Mucosa of rectum (tissue), 2 donors: ENCODE results near the gene FOXN3.

Experiments used
- H3K27ac ChIP-seq, 2 donors: one replicate each; pipeline ENCODE4 v1.7.0; 2013; ENCODE audit warnings: inconsistent platforms in 2 of 2, low read depth in 2 of 2, low read length in 2 of 2
- H3K27me3 ChIP-seq, 2 donors: one replicate each; pipeline ENCODE4 v1.7.0; 2013; ENCODE audit warnings: low read length in 2 of 2; ENCODE audit not compliant: control insufficient read depth in 2 of 2, insufficient read depth in 2 of 2
- H3K36me3 ChIP-seq, 2 donors: one replicate each; pipeline ENCODE4 v1.7.0; 2013; ENCODE audit warnings: low read length in 2 of 2; ENCODE audit not compliant: control insufficient read depth in 2 of 2, insufficient read depth in 2 of 2
- H3K4me1 ChIP-seq, 2 donors: one replicate each; pipeline ENCODE4 v1.7.0; 2013; ENCODE audit warnings: low read length in 2 of 2, mild to moderate bottlenecking in 1 of 2; ENCODE audit not compliant: control insufficient read depth in 2 of 2, insufficient read depth in 2 of 2
- H3K4me3 ChIP-seq, 2 donors: one replicate each; pipeline ENCODE4 v1.7.0; 2013; ENCODE audit warnings: low read length in 2 of 2
- H3K9ac ChIP-seq, 2 donors: one replicate each; pipeline ENCODE4 v1.7.0; 2013; ENCODE audit warnings: low read length in 2 of 2, low read depth in 1 of 2, mild to moderate bottlenecking in 1 of 2
- H3K9me3 ChIP-seq, 2 donors: one replicate each; pipeline ENCODE4 v1.7.0; 2013; ENCODE audit warnings: low read length in 2 of 2; ENCODE audit not compliant: control insufficient read depth in 2 of 2
- donor health status: healthy.
- donor health status: Normal muscosa, but diverticular disease.

The FOXN3 gene

DNA sequence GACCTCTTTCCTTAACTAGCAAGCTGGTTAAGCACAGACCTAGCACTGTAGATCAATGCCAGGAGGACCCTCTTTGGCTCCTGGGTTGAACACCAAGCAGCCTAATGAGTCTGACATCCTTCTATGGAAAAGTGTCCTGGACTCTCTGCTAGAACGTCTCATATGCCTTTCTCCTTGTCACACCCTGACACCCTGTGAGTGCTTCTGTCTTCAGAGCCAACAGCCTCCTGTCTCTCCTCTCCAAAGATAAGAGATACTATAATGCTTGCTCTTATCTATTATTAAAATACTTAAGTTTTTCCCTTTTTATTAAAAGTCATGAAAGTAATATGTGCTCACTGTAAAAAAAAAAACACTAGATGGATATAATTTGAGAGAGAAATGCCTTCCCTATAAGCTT lies 222.7 kb downstream of the FOXN3 start:
- no peak overlapping the region for H3K9ac ChIP-seq
- H3K4me1 ChIP-seq, result no peaks in the 10 kb centered on the region
- H3K4me3 ChIP-seq, result no peak overlapping the region
- no peaks in the 10 kb centered on the region for H3K9me3 ChIP-seq
- H3K36me3 ChIP-seq, result peaks cover under 1 to 11% of the 10 kb centered on the region in 2 donors
- no peak overlapping the region for H3K27ac ChIP-seq
- no peaks in the 10 kb centered on the region for H3K27me3 ChIP-seq

DNA sequence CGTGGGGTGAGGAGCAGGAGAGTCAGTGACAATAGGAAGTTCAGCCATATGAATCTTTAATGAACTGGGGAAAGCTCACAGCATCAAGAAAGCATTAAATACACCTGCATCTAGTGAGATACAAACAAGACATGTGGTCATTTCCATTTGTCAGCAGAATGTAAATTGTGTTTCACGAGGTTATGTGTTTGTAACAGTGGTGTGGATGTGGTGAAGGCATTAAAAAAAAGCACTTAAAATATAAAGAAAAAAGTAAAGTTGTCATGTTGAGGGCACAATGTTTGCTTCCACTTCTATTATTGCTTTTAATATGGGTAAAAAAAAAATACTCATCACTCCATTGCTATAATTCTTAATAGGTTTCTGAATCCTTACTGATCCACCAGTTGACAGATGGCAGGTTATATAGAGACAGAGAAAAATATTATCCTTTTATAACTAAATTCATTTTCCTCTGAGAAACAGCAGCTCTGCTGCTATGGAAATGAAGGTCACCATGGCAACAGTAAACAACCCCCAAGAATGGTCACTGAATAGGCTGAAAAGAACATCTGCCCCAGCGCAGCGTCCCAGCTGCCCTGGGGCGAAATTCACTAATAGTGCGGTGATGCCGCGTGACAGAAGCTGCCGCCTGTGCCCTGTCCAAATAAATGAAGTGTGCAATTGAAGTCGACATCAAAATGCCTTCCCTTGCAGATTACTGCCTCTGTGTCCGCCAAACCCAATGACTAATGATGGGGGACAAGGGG lies 226.1 kb downstream of the FOXN3 start:
- Histone ChIP-seq H3K4me3 (no peak overlapping the region), H3K36me3 (peaks cover 4 to 23% of the 10 kb centered on the region in 2 donors), H3K27ac (no peak overlapping the region), H3K9me3 (no peaks in the 10 kb centered on the region), H3K27me3 (no peaks in the 10 kb centered on the region), H3K4me1 (peaks cover 0 to 3% of the 10 kb centered on the region in 2 donors), H3K9ac (no peak overlapping the region)

DNA sequence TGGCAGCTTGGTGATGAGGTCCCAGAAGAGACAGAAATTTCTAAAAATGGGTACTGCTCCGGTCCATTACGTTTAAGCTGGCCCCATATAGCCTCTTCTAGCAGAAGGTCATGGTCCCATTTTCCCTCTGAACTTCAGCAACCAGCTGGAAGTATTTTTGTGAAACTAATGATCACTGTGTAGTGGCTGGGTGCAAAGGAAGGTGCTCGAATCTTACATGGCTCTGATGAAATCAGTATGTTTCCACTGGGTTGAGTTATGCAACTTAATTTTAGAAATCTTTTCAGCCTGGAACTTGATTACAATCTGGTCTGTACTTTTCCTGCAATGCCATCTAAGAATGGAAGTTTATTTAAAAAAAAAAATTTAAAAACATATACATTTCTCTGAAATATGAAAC lies 228.5 kb downstream of the FOXN3 start:
- peaks cover 0 to 3% of the 10 kb centered on the region in 2 donors for H3K4me1 ChIP-seq
- no peaks in the 10 kb centered on the region for H3K9me3 ChIP-seq
- H3K4me3 ChIP-seq, result no peak overlapping the region
- H3K36me3 ChIP-seq, result peaks cover 6 to 28% of the 10 kb centered on the region in 2 donors
- H3K9ac ChIP-seq, result no peak overlapping the region
- H3K27me3 ChIP-seq, result no peaks in the 10 kb centered on the region
- no peak overlapping the region for H3K27ac ChIP-seq

- H3K9me3 ChIP-seq, result no peaks in the 10 kb centered on the region
These were observed 229.5 kb downstream of the FOXN3 start for GRCh38 chr14:89187501-89187900.

DNA sequence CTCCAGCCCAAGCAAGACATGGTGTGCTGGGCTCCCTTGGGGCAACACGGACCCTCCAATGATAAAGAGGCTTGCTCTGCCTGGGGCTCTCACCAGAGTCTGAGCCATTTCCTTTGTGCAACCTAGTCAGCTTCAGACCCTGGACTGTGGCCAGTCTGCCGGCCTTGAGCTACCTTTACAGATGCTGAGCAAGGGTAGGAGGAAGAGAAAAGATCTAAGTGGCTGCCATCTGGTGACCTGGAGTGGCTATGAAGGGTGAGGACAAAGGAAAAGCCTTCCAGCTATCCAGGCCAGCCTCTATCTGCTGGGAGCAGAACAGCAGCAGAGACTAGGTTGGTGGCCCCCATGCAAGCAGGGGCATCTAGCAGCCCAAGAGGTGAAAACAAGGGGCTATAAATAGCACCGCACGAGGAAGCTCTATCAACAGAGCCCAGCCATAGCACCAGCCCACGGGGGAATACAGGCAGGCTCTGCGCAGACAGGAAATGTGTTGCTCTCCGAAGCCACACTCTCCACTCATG lies 230.1 kb downstream of the FOXN3 start:
- Histone ChIP-seq H3K4me3 (no peak overlapping the region), H3K4me1 (peaks cover 0 to 3% of the 10 kb centered on the region in 2 donors), H3K9me3 (no peaks in the 10 kb centered on the region), H3K36me3 (peaks cover 6 to 28% of the 10 kb centered on the region in 2 donors), H3K27me3 (no peaks in the 10 kb centered on the region), H3K9ac (no peak overlapping the region), H3K27ac (no peak overlapping the region)

More at GRCh38 chr14:89187501-89187900, 229.5 kb downstream of the FOXN3 start:
- Histone ChIP-seq H3K36me3 (peaks cover 6 to 28% of the 10 kb centered on the region in 2 donors), H3K4me3 (no peak overlapping the region), H3K27ac (no peak overlapping the region), H3K27me3 (no peaks in the 10 kb centered on the region), H3K4me1 (peaks cover 0 to 3% of the 10 kb centered on the region in 2 donors), H3K9ac (no peak overlapping the region)

DNA sequence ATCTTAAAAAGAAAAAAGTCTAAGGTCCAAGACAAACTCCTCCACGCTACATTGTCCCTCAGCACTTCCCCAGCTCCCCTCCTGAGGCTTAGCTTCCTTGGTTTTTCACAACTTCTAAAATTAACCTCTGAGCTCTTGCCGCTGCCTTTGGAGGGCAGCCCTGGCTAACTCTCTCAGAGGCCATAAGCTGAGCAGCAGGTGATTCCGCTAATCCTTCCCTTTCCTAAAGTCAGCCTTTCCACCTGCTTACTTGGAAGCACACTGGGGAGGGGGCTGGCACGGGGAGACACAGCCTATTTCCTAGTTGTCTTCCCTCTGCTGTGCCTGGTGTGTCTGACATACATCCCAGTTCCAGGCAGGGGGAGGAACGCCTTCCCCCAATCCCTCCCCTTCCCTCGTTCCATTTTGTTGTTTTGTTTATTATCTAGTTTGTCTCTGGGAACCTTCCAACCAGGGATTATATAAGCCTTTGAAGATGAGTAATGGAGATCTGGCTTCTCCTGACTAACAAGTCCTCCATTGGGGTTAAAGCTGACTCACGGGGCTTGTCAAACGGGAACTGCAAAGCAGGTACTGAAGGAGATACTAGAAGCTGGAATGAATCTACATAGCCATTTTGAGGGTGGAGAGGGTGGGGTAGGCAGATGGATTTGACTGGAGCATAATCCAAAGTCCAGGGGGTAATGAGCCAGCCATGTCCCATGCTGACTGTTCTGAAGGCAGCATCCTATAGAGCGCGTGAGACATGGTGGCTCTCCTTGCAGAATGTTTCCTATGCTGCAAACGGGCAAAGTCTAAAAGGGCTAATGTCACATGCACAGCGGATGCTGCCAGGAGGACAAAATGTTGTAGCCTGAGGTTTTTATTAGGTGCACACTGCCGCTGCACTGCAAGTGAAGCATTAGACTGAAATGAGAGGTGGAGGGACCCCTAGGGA lies 230.8 kb downstream of the FOXN3 start:
- no peaks in the 10 kb centered on the region for H3K9me3 ChIP-seq
- no peak overlapping the region for H3K4me3 ChIP-seq
- no peak overlapping the region for H3K9ac ChIP-seq
- peaks cover 6 to 28% of the 10 kb centered on the region in 2 donors for H3K36me3 ChIP-seq
- peaks cover 0 to 3% of the 10 kb centered on the region in 2 donors for H3K4me1 ChIP-seq
- no peaks in the 10 kb centered on the region for H3K27me3 ChIP-seq
- no peak overlapping the region for H3K27ac ChIP-seq

GRCh38 chr14:89184952-89185351 lies 232.1 kb downstream of the FOXN3 start:
- H3K9me3 ChIP-seq, result no peaks in the 10 kb centered on the region
- no peak overlapping the region for H3K4me3 ChIP-seq
- H3K36me3 ChIP-seq, result peaks cover 10 to 23% of the 10 kb centered on the region in 2 donors
- H3K27ac ChIP-seq, result no peak overlapping the region
- H3K4me1 ChIP-seq, result peaks cover 0 to 3% of the 10 kb centered on the region in 2 donors
- H3K27me3 ChIP-seq, result no peaks in the 10 kb centered on the region
- H3K9ac ChIP-seq, result no peak overlapping the region

DNA sequence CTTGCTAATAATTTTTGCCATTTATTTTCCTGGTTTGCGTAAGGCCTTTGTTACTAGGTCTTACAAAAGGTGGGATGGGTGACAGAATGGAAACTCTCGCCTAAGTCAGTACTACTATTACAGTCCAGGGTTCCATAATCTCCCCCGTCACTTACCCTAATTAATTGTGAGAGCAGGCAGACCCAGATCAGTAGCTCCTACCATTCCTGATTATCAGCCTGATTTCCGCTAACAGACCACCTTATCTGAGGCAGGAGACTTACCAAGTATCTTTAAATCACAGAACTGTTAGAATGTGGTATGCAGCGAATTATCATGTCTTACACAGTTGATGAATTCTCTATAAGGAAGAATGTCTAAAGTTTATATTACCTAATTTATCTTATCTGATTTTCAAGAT lies 234.7 kb downstream of the FOXN3 start:
- no peak overlapping the region for H3K4me3 ChIP-seq
- H3K9me3 ChIP-seq, result no peaks in the 10 kb centered on the region
- H3K4me1 ChIP-seq, result peaks cover 0 to 6% of the 10 kb centered on the region in 2 donors
- H3K9ac ChIP-seq, result no peak overlapping the region
- no peaks in the 10 kb centered on the region for H3K27me3 ChIP-seq
- no peak overlapping the region for H3K27ac ChIP-seq
- H3K36me3 ChIP-seq, result peaks cover 11 to 12% of the 10 kb centered on the region in 2 donors

DNA sequence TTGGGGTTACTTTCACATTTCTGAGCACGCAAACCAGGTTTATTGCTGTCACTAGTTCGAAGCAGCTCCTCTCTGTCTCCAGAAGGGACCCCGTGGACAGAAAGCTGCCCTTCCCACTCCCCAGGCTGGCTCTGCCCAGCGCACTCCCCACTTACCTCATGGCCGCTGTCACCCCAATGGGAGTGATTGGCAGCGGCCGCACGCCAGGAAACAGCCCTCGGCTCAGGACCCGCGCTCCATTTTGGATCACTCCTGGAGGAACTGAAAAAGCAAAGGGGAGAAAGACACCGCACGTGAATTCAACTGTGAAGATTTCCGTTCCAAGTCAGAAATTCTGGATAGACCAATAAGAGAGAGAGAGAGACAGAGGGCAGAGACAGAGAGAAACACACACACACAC lies 236.5 kb downstream of the FOXN3 start:
- Histone ChIP-seq H3K4me1 (peaks cover 0 to 15% of the 10 kb centered on the region in 2 donors), H3K36me3 (peaks cover 12% of the 10 kb centered on the region in 2 donors), H3K27ac (no peak overlapping the region), H3K27me3 (no peaks in the 10 kb centered on the region), H3K4me3 (no peak overlapping the region), H3K9ac (no peak overlapping the region), H3K9me3 (no peaks in the 10 kb centered on the region)
